ENCODE data around the gene TMC5. TPM values are rescaled to one million over a fixed set of nuclear protein-coding genes. Genes with fewer than 3 reads are reported as not detected.

Gene TMC5
- total RNA-seq, 1 experiment from 2014 or later = 52.5 TPM

- no peaks in the 10 kb centered on the region; the same call in 1 of the 2 replicates for H3K79me2 ChIP-seq (ENCODE audit: low read depth)
- no peak overlapping the region for H3K4me2 ChIP-seq
- no peaks in the 10 kb centered on the region for H4K20me1 ChIP-seq (ENCODE audit: insufficient read depth)
- intact Hi-C loops (cut with micrococcal nuclease; ENCODE audit: unreplicated experiment) = no loop called here
- no peaks in the 10 kb centered on the region; the same call in 1 of the 2 replicates for H3K9me2 ChIP-seq (ENCODE audit: insufficient read depth)
- H3F3A ChIP-seq (ENCODE audit: insufficient read depth, low read depth) = peaks cover 34% of the 10 kb centered on the region
- H2AFZ ChIP-seq = no peak overlapping the region
- H3K4me1 ChIP-seq (replicated peaks; ENCODE audit: insufficient read depth) = peaks cover 37% of the 10 kb centered on the region
- H3K27me3 ChIP-seq (ENCODE audit: insufficient read depth, low read depth) = no peaks in the 10 kb centered on the region
- BruUV-seq (replicated peaks) = no TSS peak
- H3K36me3 ChIP-seq (ENCODE audit: low read depth) = peaks cover 50% of the 10 kb centered on the region
- CTCF ChIA-PET = no interaction called here
- POLR2A ChIA-PET (ENCODE audit: unreplicated experiment) = no interaction called here
- H3K27ac ChIP-seq = no peak overlapping the region
- no peaks in the 10 kb centered on the region; the same call in 1 of the 2 replicates for H3K9me3 ChIP-seq (ENCODE audit: insufficient read depth, low read depth)
- TF ChIP-seq CTCF (conservative IDR thresholded peaks at IDR 0.05) (no peak), EZH2 (IDR thresholded peaks at IDR 0.05; ENCODE audit: low read depth) (no peak)
- DNase-seq = no peak
- H3K4me3 ChIP-seq = no peak overlapping the region
Observed at GRCh38 chr16:19482291-19482690, 64.6 kb downstream of the TMC5 start.

GRCh38 chr16:19484096-19484495, 66.4 kb downstream of the TMC5 start:
- H3F3A ChIP-seq (ENCODE audit: insufficient read depth, low read depth) = peaks cover 23% of the 10 kb centered on the region
- no peaks in the 10 kb centered on the region; the same call in 1 of the 2 replicates for H3K9me3 ChIP-seq (ENCODE audit: insufficient read depth, low read depth)
- H2AFZ ChIP-seq = no peak overlapping the region
- BruUV-seq (replicated peaks) = no TSS peak
- H3K79me2 ChIP-seq (ENCODE audit: low read depth) = no peaks in the 10 kb centered on the region; the same call in 1 of the 2 replicates
- CTCF ChIA-PET = no interaction called here
- no peak overlapping the region for H3K4me3 ChIP-seq
- DNase-seq = no peak
- POLR2A ChIA-PET (ENCODE audit: unreplicated experiment) = no interaction called here
- H3K4me2 ChIP-seq = no peak overlapping the region
- no peaks in the 10 kb centered on the region; the same call in 1 of the 2 replicates for H3K9me2 ChIP-seq (ENCODE audit: insufficient read depth)
- no peaks in the 10 kb centered on the region for H3K27me3 ChIP-seq (ENCODE audit: insufficient read depth, low read depth)
- peaks cover 36% of the 10 kb centered on the region for H3K36me3 ChIP-seq (ENCODE audit: low read depth)
- H4K20me1 ChIP-seq (ENCODE audit: insufficient read depth) = no peaks in the 10 kb centered on the region
- no peak overlapping the region for H3K27ac ChIP-seq
- intact Hi-C loops (cut with micrococcal nuclease; ENCODE audit: unreplicated experiment) = no loop called here
- peaks cover 33% of the 10 kb centered on the region for H3K4me1 ChIP-seq (replicated peaks; ENCODE audit: insufficient read depth)
- TF ChIP-seq EZH2 (IDR thresholded peaks at IDR 0.05; ENCODE audit: low read depth) = no peak
- TF ChIP-seq CTCF (conservative IDR thresholded peaks at IDR 0.05) = no peak

- H3K36me3 ChIP-seq (ENCODE audit: low read depth) = peaks cover 32% of the 10 kb centered on the region
- no peaks in the 10 kb centered on the region for H4K20me1 ChIP-seq (ENCODE audit: insufficient read depth)
- H3K9me3 ChIP-seq (ENCODE audit: insufficient read depth, low read depth) = no peaks in the 10 kb centered on the region; the same call in 1 of the 2 replicates
- no peak overlapping the region for H3K4me3 ChIP-seq
- TF ChIP-seq CTCF (conservative IDR thresholded peaks at IDR 0.05) (no peak), EZH2 (IDR thresholded peaks at IDR 0.05; ENCODE audit: low read depth) (no peak)
- CTCF ChIA-PET = no interaction called here
- H3K27me3 ChIP-seq (ENCODE audit: insufficient read depth, low read depth) = no peaks in the 10 kb centered on the region
- no peak overlapping the region for H3K27ac ChIP-seq
- H3K79me2 ChIP-seq (ENCODE audit: low read depth) = no peaks in the 10 kb centered on the region
- peaks cover 8% of the 10 kb centered on the region for H3F3A ChIP-seq (ENCODE audit: insufficient read depth, low read depth)
- H3K4me1 ChIP-seq (replicated peaks; ENCODE audit: insufficient read depth) = peaks cover 18% of the 10 kb centered on the region
- H3K9me2 ChIP-seq (ENCODE audit: insufficient read depth) = no peaks in the 10 kb centered on the region; the same call in 1 of the 2 replicates
- H2AFZ ChIP-seq = no peak overlapping the region
- intact Hi-C loops (cut with micrococcal nuclease; ENCODE audit: unreplicated experiment) = no loop called here
- BruUV-seq (replicated peaks) = no TSS peak
- POLR2A ChIA-PET (ENCODE audit: unreplicated experiment) = no interaction called here
- DNase-seq = no peak
- no peak overlapping the region for H3K4me2 ChIP-seq
Observed at GRCh38 chr16:19485611-19486010, 67.9 kb downstream of the TMC5 start.
